CD14-positive monocyte (primary cell): ENCODE data around the gene STOX2. TPM values are rescaled to one million over a fixed set of nuclear protein-coding genes. Genes with fewer than 3 reads are reported as not detected.

Experiments used
- DNase-seq, 3 donors: peaks; one replicate each; pipeline ENCODE4 v3.0.0-alpha.2; 2011 to 2022
- H2AFZ ChIP-seq: 2 replicates; pipeline ENCODE4 v1.6.0; 2012; ENCODE audit warnings: mild to moderate bottlenecking, low read depth, low read length, inconsistent platforms; ENCODE audit not compliant: insufficient read depth, poor library complexity, severe bottlenecking
- H3K27ac ChIP-seq, 2 donors: 1 replicate in 1 of 2; 2 replicates in 1 of 2; pipeline ENCODE4 v1.5.1; 2012 to 2013; ENCODE audit warnings: low read length in 2 of 2, control low read depth in 1 of 2, inconsistent platforms in 1 of 2, low read depth in 1 of 2, mild to moderate bottlenecking in 1 of 2
- H3K27me3 ChIP-seq, 2 donors: one replicate each; pipeline versions ENCODE4 v1.6.0 to v1.6.1; 2011 to 2013; ENCODE audit warnings: low read length in 2 of 2; ENCODE audit not compliant: control insufficient read depth in 2 of 2, insufficient read depth in 2 of 2
- H3K36me3 ChIP-seq, 2 donors: replicated peaks in 1 of 2; 1 replicate in 1 of 2; 2 replicates in 1 of 2; pipeline versions ENCODE4 v1.5.1 to v1.6.1; 2012 to 2013; ENCODE audit warnings: low read length in 2 of 2, control low read depth in 1 of 2, inconsistent platforms in 1 of 2, mild to moderate bottlenecking in 1 of 2; ENCODE audit not compliant: insufficient read depth in 2 of 2, control insufficient read depth in 1 of 2
- H3K4me1 ChIP-seq, 2 donors: 1 replicate in 1 of 2; 2 replicates in 1 of 2; pipeline versions ENCODE4 v1.5.1 to v1.6.1; 2012 to 2013; ENCODE audit warnings: low read length in 2 of 2, control low read depth in 1 of 2, inconsistent platforms in 1 of 2, mild to moderate bottlenecking in 1 of 2, moderate library complexity in 1 of 2; ENCODE audit not compliant: insufficient read depth in 2 of 2, control insufficient read depth in 1 of 2
- H3K4me2 ChIP-seq: replicated peaks from 2 replicates; pipeline ENCODE3; 2012; ENCODE audit warnings: low read length, moderate library complexity, mild to moderate bottlenecking; ENCODE audit not compliant: poor library complexity, severe bottlenecking; ENCODE audit errors: extremely low read depth
- H3K4me3 ChIP-seq, 3 experiments: fragments of 200-600 bp in 1 of 3; sonication (generic) in 1 of 3; replicated peaks in 1 of 3; 1 replicate in 2 of 3; 2 replicates in 1 of 3; pipeline ENCODE4 v1.5.1; 2011 to 2013; ENCODE audit warnings: low read length in 3 of 3, mild to moderate bottlenecking in 3 of 3, control low read depth in 2 of 3, low read depth in 2 of 3, inconsistent platforms in 1 of 3, moderate library complexity in 1 of 3
- H3K79me2 ChIP-seq: 2 replicates; pipeline ENCODE4 v1.6.0; 2012; ENCODE audit warnings: mild to moderate bottlenecking, control low read depth, inconsistent platforms, low read length, moderate library complexity; ENCODE audit not compliant: insufficient read depth
- H3K9ac ChIP-seq: 2 replicates; pipeline ENCODE4 v1.6.0; 2017; ENCODE audit warnings: low read length, mild to moderate bottlenecking; ENCODE audit not compliant: insufficient read depth, poor library complexity, severe bottlenecking
- H3K9me3 ChIP-seq, 2 donors: replicated peaks in 1 of 2; 1 replicate in 1 of 2; 2 replicates in 1 of 2; pipeline versions ENCODE4 v1.5.1 to v1.6.1; 2012 to 2013; ENCODE audit warnings: low read length in 2 of 2, control low read depth in 1 of 2; ENCODE audit not compliant: control insufficient read depth in 1 of 2, insufficient read depth in 1 of 2
- H4K20me1 ChIP-seq: 2 replicates; pipeline ENCODE4 v1.6.0; 2012; ENCODE audit warnings: mild to moderate bottlenecking, low read length, control low read depth, moderate library complexity; ENCODE audit not compliant: insufficient read depth
- H3K27ac Mint-ChIP-seq, 7 donors: one replicate each; pipeline ENCODE4 v1.8.0; 2020; ENCODE audit warnings: mild to moderate bottlenecking in 7 of 7, mixed read lengths in 7 of 7, moderate library complexity in 6 of 7, inconsistent platforms in 2 of 7
- H3K27me3 Mint-ChIP-seq, 3 donors: one replicate each; pipeline ENCODE4 v1.8.0; 2021 to 2022; ENCODE audit warnings: low read depth in 3 of 3, mild to moderate bottlenecking in 3 of 3, mixed read lengths in 3 of 3, moderate library complexity in 3 of 3, inconsistent platforms in 1 of 3
- H3K36me3 Mint-ChIP-seq, 2 donors: one replicate each; pipeline ENCODE4 v1.8.0; 2020; ENCODE audit warnings: mixed read lengths in 2 of 2, inconsistent platforms in 1 of 2, mild to moderate bottlenecking in 1 of 2
- H3K4me1 Mint-ChIP-seq: one replicate; pipeline ENCODE4 v1.8.0; 2020; ENCODE audit warnings: mild to moderate bottlenecking, mixed read lengths
- H3K4me3 Mint-ChIP-seq, 2 donors: one replicate each; pipeline ENCODE4 v1.8.0; 2020; ENCODE audit warnings: mild to moderate bottlenecking in 2 of 2, mixed read lengths in 2 of 2, moderate library complexity in 1 of 2
- H3K9me3 Mint-ChIP-seq, 7 donors: one replicate each; pipeline ENCODE4 v1.8.0; 2020 to 2022; ENCODE audit warnings: mixed read lengths in 7 of 7, mild to moderate bottlenecking in 6 of 7, moderate library complexity in 6 of 7, inconsistent platforms in 2 of 7
- WGBS: methylation state at CpG from one replicate; pipeline ENCODE4 v1.1.5; 2013; ENCODE audit warnings: missing lambda C conversion rate; ENCODE audit not compliant: insufficient coverage; 5-methylcytosine and 5-hydroxymethylcytosine counted together
- intact Hi-C, 2 donors: fragments of 100-400 bp; cut with micrococcal nuclease; formaldehyde crosslinking; loops; one replicate each; pipeline versions ENCODE4 v1.15.0 to v1.15.1; 2023
- polyA plus RNA-seq, 3 donors: library from polyadenylated mRNA; depleted of rRNA in 1 of 3; unstranded in 2 of 3; stranded (reverse) in 1 of 3; fragments of 300-500 nt in 2 of 3; fragments of >200 nt in 1 of 3; fragmentation: Illumina TruSeq in 2 of 3; gene quantifications; 1 replicate in 2 of 3; 2 replicates in 1 of 3; pipeline ENCODE4 v1.2.3, GENCODE V29; 2012 to 2021
- TF ChIP-seq, protein P1 (sequence below): fragments of 200-600 bp; IDR thresholded peaks from one replicate; pipeline ENCODE4 v1.8.0; 2022; ENCODE audit warnings: antibody characterized with exemption, mild to moderate bottlenecking

Gene STOX2
- polyA plus RNA-seq, 3 donors = 0.01 TPM; not detected in 2

DNA sequence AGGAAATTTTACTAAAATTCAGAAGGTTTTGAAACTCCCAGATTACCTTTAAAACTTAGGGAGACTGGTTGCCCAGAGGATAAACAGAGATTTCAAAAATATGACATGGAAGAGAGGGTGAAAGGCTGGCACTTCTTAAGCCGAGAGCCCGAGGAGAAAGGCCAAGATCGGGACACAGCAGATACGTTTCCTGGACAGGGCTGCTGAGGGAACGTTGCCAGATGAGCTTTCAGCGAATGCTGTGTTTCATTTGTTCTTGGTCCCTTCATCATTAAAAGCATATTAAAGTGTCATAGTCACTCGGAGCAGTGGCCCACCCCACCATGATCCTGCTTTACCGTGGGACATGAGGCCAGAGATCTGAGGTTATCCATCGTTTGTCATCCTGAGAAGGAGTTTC, 37.9 kb upstream of the STOX2 start:
- no peaks in the 10 kb centered on the region for H3K79me2 ChIP-seq
- H3K27me3 ChIP-seq = no peaks in the 10 kb centered on the region
- H3K27ac Mint-ChIP-seq = no peak overlapping the region
- no peaks in the 10 kb centered on the region for H3K27me3 Mint-ChIP-seq
- no peaks in the 10 kb centered on the region for H3K4me1 ChIP-seq
- H3K36me3 Mint-ChIP-seq = no peaks in the 10 kb centered on the region
- WGBS = 94% methylated on average over 8 of the region's 9 CpGs
- H3K4me1 Mint-ChIP-seq = no peaks in the 10 kb centered on the region
- no peaks in the 10 kb centered on the region for H3K9me3 ChIP-seq
- no peaks in the 10 kb centered on the region for H3K9me3 Mint-ChIP-seq
- TF ChIP-seq, protein P1, sequence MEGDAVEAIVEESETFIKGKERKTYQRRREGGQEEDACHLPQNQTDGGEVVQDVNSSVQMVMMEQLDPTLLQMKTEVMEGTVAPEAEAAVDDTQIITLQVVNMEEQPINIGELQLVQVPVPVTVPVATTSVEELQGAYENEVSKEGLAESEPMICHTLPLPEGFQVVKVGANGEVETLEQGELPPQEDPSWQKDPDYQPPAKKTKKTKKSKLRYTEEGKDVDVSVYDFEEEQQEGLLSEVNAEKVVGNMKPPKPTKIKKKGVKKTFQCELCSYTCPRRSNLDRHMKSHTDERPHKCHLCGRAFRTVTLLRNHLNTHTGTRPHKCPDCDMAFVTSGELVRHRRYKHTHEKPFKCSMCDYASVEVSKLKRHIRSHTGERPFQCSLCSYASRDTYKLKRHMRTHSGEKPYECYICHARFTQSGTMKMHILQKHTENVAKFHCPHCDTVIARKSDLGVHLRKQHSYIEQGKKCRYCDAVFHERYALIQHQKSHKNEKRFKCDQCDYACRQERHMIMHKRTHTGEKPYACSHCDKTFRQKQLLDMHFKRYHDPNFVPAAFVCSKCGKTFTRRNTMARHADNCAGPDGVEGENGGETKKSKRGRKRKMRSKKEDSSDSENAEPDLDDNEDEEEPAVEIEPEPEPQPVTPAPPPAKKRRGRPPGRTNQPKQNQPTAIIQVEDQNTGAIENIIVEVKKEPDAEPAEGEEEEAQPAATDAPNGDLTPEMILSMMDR = no peak
- H3K9ac ChIP-seq = no peak overlapping the region
- no peaks in the 10 kb centered on the region for H3K36me3 ChIP-seq
- no peak overlapping the region for H3K4me3 ChIP-seq
- no peak for DNase-seq
- H4K20me1 ChIP-seq = no peaks in the 10 kb centered on the region
- intact Hi-C loops = no loop called here
- no peak overlapping the region for H3K4me2 ChIP-seq
- H3K4me3 Mint-ChIP-seq = no peak overlapping the region
- no peak overlapping the region for H3K27ac ChIP-seq
- H2AFZ ChIP-seq = no peak overlapping the region

DNA sequence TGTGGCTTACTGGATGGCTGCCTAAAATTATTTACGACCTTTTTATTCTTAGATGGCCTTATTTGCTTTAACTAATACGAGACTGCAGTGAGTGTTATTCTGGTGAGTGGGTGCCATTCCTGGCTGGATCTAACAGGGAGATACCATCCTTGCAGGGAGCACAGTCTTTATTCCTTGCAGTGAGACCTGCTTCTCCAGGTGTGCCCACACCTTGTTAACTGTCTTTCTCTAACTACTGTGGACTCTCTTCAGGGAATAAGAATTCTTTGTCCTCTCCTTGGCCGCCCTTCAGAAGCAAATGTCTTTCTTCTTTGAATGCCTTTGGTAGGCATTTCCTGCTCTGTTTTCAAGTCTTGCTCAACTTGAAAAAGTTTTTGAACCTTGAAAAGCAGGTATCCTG, 34.1 kb upstream of the STOX2 start:
- Mint-ChIP-seq H3K4me3 (no peak overlapping the region), H3K9me3 (no peaks in the 10 kb centered on the region), H3K27me3 (peaks cover 0 to 3% (median 2%) of the 10 kb centered on the region in 3 donors), H3K27ac (no peak overlapping the region), H3K36me3 (no peaks in the 10 kb centered on the region), H3K4me1 (peaks cover 13% of the 10 kb centered on the region)
- H3K27me3 ChIP-seq = no peaks in the 10 kb centered on the region
- H3K36me3 ChIP-seq = no peaks in the 10 kb centered on the region
- no peak overlapping the region for H3K9ac ChIP-seq
- no peaks in the 10 kb centered on the region for H4K20me1 ChIP-seq
- H3K9me3 ChIP-seq = no peaks in the 10 kb centered on the region
- H3K27ac ChIP-seq = no peak overlapping the region
- no peak overlapping the region for H3K4me3 ChIP-seq
- H3K4me2 ChIP-seq = no peak overlapping the region
- WGBS = 100% methylated on average over 2 of the region's 3 CpGs
- intact Hi-C loops = no loop called here
- H2AFZ ChIP-seq = no peak overlapping the region
- no peaks in the 10 kb centered on the region for H3K79me2 ChIP-seq
- DNase-seq = no peak
- H3K4me1 ChIP-seq = peaks cover 4 to 5% of the 10 kb centered on the region in 2 donors
- TF ChIP-seq, protein P1 = no peak
